DMS153 treated with DMSO at 0.1 percent for 48 hours (cell line): Measurements from ENCODE around the gene ODAD2.
"Not testable (repeated sequence)": the region's sequence is repeated elsewhere in the genome, so short reads cannot be mapped to it uniquely, and the experiment has no call there.

Experiments
- DNase-seq: peaks from one replicate; lab custom pipeline; 2025; ENCODE audit not compliant: unreplicated experiment; lab: John Stamatoyannopoulos, UW

The ODAD2 gene

GRCh38 chr10:27970795-27971194 lies 28.1 kb downstream of the ODAD2 start:
- not testable (repeated sequence) for DNase-seq

DNA sequence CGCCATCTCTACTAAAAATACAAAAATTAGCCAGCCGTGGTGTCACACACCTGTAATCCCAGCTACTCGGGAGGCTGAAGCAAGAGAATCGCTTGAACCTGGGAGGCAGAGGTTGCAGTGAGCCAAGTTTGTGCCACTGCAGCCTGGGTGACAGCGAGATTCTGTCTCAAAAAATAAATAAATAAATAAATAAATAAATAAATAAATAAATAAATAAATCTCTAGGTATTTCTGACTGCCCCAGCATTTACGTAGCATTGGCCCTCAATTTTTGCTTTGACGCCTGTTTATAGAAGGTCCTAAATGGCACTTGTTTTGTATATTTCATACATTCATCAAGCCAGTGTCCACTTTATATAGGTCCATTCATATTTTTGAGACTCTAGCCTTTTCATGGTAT lies 28.9 kb downstream of the ODAD2 start:
- DNase-seq, result not testable (repeated sequence)

DNA sequence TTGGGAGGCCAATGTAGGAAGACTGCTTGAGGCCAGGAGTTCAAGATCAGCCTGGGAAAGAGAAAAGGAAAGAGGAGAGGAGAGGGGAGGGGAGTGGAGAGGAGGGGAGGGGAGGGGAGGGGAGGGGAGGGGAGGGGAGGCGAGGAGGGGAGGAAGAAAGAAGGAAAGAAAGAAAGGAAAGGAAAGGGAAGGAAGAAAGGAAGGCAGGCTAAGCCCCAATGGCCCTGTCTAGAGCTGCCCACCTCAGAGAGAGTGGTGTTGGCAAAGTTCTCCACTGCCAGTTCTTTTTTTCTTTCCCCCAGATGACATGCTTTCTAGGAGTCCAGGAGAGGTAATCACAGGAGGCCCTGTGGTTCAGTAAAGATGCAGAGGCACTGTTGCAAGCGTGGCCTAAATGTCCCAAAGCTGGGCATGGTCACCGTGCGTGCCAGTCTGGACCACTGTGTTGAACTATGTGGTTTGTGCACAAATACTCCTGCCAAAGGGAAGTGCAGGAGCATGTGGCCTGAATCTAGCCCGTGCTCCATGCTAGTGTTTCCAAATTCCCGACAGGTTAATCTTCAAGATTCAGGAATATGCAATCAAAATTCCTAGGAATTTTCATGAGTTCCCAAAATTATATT lies 39.7 kb downstream of the ODAD2 start:
- DNase-seq, result no peak

GRCh38 chr10:27958383-27958782 lies 40.5 kb downstream of the ODAD2 start:
- not testable (repeated sequence) for DNase-seq

DNA sequence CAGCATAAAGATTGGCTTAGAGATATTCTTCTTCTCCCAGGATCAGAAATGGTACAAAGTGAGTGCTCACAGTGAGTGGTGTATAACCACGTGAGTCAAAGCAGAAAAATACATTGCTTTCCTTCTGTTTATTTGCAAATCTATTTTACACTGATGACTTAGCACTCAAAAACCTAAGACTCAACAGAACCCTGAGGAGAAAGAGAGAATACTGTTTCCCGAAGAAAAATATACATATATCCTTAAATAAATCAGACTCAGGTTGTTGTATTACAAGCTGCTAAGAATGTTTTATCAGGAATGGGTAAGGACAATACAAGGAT lies 48.7 kb downstream of the ODAD2 start:
- no peak for DNase-seq

DNA sequence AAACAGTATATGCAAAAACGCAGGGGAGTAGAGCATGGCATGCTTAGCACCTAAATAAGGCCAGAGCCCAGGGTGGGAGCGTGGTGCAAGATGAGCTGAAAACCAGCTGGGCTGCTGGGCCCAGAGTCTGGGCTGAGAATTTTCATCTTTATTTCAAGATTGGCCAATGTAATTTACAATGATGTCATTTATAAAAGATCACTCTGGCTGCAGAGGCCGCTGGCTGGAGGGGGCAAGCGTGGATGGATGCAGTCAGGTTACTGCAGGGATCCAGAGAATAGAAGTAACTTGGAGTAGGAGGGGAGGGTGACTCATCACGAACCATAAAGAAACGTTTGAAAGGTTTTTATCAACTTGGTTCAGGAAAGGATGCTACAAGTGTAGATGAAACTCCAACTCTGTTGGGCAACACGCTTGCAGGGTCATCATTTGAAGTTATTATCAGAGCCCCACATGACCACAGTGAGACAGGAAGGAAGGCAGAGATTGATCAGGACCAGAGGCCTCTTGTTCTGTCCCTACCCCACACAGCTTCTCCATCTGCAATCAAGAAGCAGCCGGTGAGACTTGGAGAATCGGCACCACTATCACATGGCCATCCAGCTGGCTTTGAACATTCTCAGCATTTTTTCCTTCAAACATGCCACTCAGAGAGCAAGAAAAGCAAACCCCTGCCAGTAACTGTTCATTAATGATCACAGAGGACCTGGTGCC lies 49.2 kb downstream of the ODAD2 start:
- no peak for DNase-seq

GRCh38 chr10:27948186-27948585 lies 50.7 kb downstream of the ODAD2 start:
- no peak for DNase-seq

DNA sequence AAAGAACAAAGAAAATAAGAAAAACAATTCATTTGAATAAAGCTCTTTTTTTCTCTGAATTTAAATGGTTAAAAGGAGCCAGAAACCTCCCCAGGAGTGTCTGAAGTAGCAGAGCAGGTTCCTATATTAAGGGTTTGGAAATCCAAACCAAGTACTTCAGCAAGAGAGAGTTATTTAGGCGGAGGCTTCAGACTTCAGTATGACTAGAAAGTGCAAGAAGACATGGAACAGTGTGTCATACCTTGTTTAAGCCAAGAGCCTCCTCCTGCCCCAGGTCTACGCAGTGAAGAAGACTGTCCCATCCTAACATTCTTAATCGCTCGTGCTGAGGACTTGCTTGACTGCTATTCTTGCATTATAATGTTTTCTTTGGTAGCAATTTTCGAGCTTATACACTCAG lies 51.3 kb downstream of the ODAD2 start:
- DNase-seq, result no peak

- no peak for DNase-seq
Measured at GRCh38 chr10:27944005-27944404, 54.9 kb downstream of the ODAD2 start.

- DNase-seq, result no peak
Measured at GRCh38 chr10:27914888-27915287, 84.0 kb downstream of the ODAD2 start.

DNA sequence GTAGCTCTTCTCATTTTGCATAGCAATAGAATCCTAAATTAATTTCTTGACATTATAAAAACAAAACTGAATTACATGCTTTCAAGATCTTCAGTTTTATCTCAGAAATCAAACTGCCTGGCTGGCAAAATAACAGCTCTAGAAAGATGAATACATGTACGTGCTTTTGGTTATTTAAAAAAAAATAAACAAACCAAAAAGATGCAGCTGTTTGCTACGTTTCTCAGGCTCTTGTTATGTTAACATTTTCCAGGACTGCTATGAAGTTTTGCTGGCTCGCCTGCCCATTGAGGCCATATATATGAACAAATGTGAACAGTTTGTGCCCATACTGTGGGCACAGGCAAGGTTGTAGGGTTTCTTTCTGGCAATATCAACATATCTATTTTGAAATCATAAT lies 86.6 kb downstream of the ODAD2 start:
- DNase-seq, result no peak

DNA sequence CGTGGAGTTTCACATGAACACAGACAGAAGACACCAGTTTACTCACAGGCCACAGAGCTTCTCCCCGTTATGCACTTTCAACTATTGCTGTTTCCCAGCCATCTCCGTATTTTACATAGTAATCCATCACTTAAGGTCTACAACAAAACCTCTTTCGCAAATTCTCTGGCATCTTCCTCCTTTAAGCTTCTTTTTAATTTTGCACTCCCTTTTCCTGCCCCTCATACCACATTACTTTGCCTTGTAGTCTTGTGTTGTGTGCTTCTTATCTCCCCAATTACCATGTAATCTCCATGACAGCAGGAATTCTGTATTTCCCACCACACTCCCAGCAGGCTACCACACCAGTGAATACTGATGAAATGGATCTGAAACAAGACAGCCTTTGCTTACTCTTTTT lies 87.3 kb downstream of the ODAD2 start:
- DNase-seq, result no peak

- no peak for DNase-seq
Measured at GRCh38 chr10:27911011-27911410, 87.9 kb downstream of the ODAD2 start.

- no peak for DNase-seq
Measured at GRCh38 chr10:27908231-27908630, 90.6 kb downstream of the ODAD2 start.

DNA sequence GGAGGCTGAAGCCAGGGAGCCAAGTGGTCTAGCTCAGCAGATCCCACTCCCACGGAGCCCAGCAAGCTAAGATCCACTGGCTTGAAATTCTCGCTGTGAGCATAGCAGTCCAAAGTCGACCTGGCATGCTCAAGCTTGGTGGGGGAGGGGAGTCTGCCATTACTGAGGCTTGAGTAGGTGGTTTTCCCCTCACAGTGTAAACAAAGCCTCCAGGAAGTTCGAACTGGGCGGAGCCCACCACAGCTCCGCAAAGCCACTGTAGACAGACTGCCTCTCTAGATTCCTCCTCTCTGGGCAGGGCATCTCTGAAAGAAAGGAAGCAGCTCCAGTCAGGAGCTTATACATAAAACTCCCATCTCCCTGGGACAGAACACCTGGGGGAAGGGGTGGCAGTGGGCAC lies 99.4 kb downstream of the ODAD2 start:
- DNase-seq, result peak; percentile 1

DNA sequence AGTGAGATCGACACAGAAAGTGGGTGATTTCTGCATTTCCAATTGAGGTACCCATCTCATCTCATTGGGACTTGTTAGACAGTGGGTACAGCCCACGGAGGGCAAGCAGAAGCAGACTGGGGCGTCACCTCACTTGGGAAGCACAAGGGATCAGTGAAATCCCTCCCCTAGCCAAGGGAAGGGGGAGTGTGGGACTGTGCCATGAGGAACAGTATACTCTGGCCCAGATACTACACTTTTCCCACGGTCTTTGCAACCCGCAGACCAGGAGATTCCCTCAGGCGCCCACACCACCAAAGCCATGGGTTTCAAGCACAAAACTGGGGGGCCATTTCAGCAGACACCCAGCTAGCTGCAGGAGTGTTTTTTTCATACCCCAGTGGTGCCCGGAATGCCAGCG lies 99.8 kb downstream of the ODAD2 start:
- DNase-seq, result no peak

GRCh38 chr10:27893358-27893954 lies 105.4 kb downstream of the ODAD2 start:
- DNase-seq, result no peak

DNA sequence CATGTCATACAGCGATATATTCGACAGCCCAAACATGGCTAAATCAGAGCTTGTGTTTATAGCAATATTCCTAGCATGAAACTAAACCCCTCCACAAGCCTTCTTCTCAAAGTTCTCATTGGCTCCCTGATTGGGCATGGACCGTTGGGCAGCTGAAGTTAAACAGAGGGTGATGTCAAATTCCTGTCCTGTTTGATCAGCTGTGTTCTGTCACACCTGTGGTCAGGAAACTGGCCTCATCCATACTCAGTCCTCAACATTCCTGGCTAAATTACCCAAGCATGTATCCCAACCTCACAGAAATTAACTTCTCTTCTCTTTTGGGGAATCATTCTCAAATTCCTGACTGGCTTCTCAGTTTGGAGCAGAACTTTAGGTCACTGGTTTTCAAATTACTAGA lies 107.9 kb downstream of the ODAD2 start:
- DNase-seq, result no peak

DNA sequence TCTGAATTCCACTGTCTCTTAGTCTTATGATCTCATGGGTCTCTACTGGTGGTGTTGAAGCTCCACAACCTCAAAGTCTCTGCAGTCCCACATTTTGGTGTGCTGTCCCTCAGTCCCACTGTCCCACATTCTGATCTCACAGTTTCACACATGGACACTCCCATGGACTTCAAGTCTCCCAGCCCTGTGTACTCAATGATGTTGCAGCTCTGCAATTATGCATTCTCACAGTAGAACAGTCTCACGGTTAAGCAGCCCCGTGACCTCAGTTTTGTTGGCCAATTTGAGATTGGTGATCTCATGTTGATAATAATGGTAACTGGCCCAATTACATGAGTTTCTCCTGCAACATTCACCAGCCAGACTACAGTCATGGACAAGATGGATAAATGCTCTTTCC lies 109.4 kb downstream of the ODAD2 start:
- no peak for DNase-seq

GRCh38 chr10:27884185-27884641 lies 114.7 kb downstream of the ODAD2 start:
- no peak for DNase-seq

GRCh38 chr10:27878281-27878680 lies 120.6 kb downstream of the ODAD2 start:
- DNase-seq, result no peak

DNA sequence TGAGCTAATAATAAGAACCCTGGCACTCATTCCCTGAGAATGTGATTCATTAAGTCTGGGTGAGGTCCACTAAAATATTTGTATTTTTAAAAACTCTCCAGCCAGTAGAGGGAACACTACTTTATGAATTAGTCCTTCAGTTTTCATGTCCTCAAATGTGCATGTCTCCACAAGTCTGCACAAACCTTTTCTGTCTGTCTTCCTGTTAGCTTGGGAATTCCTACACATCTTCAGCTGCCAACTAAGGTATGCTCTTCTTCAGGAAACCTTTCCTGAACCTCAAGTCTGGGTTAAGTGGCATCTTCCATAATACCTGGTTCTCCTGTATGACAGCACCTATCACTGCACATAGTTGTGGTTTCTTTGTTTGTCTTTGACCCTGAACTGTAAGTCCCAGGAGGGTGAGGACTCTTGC lies 133.7 kb downstream of the ODAD2 start:
- no peak for DNase-seq

- no peak for DNase-seq
Measured at GRCh38 chr10:27861781-27862180, 137.1 kb downstream of the ODAD2 start.
